GM19238 (cell line): ENCODE measurements around the gene NR1H2.
"Not testable (repeated sequence)": the region's sequence is repeated elsewhere in the genome, so short reads cannot be mapped to it uniquely, and the experiment has no call there.

Experiments used
- DNase-seq: peaks from one replicate; pipeline ENCODE4 v3.0.0; 2011; ENCODE audit warnings: low spot score; ENCODE audit not compliant: insufficient read length

NR1H2 gene

DNA sequence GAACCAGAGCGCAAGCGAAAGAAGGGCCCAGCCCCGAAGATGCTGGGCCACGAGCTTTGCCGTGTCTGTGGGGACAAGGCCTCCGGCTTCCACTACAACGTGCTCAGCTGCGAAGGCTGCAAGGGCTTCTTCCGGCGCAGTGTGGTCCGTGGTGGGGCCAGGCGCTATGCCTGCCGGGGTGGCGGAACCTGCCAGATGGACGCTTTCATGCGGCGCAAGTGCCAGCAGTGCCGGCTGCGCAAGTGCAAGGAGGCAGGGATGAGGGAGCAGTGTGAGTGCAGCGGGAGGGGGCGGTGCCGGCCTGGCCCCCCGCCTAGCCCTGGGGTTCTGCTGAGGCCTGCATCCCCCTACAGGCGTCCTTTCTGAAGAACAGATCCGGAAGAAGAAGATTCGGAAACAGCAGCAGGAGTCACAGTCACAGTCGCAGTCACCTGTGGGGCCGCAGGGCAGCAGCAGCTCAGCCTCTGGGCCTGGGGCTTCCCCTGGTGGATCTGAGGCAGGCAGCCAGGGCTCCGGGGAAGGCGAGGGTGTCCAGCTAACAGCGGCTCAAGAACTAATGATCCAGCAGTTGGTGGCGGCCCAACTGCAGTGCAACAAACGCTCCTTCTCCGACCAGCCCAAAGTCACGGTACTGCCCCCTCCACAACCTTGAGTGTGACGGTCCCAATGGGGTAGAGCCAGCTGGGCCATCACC is 2.1 kb downstream of the NR1H2 start:
- DNase-seq, result no peak

DNA sequence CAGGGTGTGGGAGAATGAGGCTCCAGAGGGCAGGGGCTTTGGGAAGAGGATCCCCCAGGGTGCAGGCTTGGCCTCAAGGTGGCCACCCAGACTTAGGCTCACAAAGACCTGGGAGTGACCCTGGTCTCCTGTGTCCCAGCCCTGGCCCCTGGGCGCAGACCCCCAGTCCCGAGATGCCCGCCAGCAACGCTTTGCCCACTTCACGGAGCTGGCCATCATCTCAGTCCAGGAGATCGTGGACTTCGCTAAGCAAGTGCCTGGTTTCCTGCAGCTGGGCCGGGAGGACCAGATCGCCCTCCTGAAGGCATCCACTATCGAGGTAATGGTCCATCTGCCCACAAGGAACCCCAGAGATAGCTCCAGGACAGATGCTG is 2.6 kb downstream of the NR1H2 start:
- DNase-seq, result no peak

DNA sequence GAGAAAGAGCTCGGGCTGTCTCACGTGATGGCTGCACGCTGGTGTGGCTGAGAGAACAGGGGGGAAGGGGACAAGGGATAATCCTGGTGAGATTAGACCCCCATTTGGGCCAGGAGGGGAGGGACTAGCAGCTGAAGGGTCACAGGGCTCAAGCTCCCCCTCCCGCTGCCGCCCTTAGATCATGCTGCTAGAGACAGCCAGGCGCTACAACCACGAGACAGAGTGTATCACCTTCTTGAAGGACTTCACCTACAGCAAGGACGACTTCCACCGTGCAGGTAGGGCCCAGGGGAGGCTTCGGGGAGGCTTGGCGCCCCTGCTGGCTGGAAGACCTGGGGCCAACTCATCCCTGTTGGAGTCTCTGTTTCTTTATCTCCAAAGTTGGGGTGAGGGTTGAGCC is 3.3 kb downstream of the NR1H2 start:
- no peak for DNase-seq

DNA sequence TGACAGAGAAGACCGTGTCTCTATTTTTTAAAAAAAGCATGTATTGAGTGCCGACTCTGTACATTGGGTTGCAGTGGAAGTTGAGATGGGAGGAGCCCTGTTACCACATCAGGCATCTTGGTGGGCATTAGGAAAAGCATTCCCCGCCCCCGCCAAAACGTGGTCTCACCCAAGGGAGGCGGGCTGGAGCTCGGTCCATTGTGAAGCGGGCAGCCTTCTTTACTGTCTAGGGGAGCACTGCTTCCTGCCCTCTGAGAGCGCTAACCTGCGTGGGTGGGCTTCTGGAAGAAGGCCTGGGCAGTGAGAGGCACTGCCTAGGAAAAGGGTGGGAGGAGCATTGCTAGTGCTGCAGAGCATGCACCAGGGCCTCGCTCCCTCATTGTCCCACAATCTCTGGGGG is 3.9 kb downstream of the NR1H2 start:
- DNase-seq, result no peak

DNA sequence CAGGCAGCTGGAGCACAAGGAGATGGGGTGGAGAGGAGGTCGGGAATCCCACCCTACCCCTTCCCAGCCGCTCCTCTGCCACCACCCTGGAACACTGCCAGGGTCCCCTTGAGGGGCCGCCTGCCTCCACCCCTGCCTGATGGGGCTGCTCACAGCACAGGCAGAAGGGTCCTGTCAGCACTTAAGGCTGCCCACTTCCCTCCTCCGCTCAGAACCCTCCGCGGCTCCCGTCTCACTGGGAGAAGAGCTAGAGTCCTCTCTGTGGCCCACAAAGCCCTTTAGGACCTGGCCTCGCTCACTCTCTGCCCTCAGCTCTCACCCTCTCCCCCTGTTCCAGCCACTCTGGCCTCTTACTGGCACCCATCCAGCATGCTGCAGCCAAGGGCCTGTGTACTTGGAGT is 4.5 kb downstream of the NR1H2 start:
- no peak for DNase-seq

DNA sequence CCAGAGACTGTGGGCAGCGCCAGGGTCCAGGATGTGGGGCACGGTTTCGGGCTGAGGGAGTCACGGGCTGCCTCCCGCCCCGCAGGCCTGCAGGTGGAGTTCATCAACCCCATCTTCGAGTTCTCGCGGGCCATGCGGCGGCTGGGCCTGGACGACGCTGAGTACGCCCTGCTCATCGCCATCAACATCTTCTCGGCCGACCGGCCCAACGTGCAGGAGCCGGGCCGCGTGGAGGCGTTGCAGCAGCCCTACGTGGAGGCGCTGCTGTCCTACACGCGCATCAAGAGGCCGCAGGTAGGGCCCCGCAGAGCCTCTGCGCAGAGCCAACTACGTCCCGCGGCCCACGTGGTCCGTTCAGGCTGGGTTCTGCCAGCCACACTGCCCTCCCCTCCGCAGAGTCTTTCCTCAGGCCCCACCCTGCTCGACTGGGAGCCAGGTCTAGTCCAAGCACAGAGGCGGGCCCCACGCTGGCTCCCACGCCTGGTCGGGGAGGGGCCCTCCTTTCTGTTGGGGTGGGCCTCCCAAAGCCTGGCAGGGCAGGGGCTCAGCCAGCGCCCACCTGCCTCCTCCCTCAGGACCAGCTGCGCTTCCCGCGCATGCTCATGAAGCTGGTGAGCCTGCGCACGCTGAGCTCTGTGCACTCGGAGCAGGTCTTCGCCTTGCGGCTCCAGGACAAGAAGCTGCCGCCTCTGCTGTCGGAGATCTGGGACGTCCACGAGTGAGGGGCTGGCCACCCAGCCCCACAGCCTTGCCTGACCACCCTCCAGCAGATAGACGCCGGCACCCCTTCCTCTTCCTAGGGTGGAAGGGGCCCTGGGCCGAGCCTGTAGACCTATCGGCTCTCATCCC is 5.8 kb downstream of the NR1H2 start:
- no peak for DNase-seq

DNA sequence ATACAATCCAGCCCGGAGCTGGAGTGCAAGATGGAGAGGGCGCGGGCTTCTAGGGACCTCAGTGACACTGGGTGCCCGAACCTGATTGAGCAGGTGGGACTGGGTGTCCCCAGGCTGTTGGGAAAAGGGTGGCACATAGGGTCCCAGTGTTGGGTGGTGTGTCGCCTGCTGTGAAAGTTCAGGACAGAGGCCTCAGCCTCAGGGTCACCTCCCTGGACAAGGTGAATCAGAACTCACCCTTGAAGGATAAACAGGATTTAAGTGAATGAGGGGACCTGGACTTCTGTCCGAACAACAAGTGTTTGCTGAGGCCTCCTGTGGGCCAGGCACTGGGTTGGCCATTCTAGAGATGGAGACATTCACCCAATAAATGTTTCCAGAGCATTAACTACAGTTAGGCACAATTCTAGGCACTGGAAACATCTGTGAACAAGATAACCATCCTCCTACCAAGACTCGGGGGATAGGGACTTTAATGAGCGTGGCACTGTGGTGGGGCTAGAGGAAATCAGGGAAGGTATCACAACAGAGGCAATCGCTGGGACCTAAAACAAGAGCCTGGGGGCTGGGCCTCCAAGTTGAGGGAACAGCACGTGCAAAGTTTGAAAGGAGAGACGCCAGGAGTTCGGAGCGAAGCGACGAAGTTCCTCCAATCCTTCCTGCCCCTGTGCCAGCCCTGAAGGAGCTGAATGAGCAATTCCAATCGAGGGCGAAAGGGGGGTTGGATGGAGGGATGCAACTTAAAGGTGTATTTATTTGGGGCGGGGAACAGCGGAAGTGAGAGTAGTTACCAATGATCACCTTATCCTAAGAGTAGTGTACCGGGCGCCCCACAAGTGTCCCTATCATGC is 7.0 kb downstream of the NR1H2 start:
- no peak for DNase-seq

DNA sequence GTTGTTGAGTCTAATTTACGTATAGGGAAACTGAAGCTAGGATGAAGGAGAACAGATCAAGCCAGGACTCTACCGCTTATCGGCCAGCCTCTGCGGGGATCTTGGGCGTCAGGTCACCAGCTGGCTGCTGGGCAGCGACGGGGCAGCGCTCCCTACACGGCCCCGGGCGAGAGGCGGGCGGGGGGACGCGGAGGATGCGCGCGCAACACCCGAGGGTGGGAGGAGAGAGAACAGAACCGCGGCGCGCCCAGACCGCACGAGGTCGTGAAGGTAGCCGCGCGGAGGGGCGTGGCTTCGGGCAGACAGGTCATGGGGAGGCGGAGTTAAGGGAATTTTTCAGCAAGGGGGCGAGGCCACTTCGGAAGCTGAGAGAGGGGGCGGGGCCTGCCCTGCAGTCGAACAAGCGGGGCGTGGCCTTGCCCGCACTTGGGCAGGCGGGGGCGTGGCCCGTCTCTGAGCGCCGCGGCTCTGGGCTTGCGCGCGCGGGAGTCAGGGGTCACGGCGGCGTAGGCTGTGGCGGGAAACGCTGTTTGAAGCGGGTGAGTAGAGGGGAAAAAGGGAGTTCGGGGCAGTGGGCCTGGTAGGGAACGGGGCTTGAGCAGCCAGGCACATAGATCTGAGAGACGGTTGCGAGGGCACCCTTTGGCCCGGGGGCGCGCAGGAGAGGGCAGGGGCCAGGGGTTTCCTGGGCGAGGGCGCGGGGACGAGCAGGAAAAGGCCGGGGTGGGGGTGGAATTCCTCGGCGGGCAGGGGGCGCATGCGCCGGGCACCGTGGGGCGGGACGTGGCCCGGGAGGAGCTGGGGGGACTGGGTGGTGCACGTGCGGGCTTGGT is 7.8 kb downstream of the NR1H2 start, which contains the start of gene POLD1:
TSS of gene POLD1 (plus strand) at position 496 of the 833 bp plus-strand sequence. CDS start 14,505 bp downstream, outside the sequence.
- DNase-seq, result peak; percentile 99

DNA sequence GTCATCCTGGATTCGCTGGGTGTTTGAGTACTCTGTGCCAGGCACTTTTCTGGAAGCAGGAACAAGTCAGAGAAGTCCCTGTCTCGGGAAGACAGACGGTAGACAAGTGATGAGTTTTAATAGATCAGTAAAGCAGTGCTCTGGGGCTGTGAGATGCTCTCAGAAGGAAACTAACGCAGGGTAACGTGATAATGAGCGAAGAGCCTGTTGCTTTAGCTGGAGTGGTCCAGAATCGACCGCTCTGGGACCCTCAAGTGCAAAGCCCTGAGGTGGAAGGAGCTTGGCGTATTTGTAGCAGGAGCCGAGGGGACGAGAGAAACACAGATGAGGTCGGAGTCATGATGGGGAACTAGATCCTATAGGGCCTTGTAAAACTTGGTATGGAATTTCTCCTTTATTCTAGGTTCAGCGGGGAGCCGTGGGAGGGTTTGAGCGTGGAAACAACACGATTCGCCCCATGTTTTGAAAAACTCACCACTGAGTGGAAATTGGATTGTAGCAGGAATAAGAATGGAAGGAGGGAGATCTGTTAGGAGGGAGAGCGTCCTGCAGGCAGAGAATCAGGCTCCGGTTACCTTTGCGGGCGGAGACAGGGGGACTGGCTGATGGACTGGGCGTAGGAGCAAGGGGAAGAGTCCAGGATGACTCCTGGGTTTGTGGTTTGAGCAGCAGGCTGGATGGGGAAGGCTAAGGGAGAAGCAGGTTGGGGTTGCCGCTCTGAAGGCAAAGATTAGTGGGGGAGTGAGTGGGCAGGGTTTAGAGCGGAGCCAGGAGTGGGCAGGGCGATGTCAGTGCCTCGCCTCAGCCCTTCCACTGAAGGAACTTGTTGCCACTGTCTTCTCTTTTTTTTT is 8.7 kb downstream of the NR1H2 start:
- no peak for DNase-seq

DNA sequence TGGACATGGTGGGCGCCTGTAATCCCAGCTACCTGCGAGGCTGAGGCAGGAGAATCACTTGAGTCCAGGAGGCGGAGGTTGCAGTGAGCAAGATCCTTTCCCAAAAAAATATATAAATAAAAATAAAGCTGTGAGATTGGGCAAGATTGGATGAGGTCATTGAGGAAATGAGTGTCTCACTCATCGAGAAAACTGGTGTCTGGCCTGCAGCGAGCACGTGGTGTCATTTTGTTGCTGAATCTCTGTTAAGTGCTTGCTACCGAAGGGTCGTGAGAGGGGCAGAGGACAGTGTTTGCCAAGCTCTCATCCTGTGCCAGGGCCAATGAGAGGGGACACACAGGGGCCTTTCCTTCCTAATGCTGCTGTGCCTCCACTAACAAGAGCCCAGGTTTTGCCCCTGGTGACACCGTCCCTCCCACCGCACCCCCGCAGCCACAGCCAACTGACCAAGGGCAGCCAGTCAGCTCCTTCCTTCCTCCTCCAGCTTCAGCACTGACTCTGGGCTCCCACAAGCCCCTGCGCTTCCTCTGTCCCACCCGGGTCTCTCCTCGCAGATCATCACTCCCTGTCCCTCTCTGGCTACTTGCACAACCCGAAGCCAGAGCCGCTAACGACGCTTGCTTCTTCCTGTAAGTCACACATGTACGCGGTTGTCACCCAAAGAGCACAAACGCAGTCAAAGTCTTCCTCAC is 11.1 kb downstream of the NR1H2 start:
- DNase-seq, result no peak

DNA sequence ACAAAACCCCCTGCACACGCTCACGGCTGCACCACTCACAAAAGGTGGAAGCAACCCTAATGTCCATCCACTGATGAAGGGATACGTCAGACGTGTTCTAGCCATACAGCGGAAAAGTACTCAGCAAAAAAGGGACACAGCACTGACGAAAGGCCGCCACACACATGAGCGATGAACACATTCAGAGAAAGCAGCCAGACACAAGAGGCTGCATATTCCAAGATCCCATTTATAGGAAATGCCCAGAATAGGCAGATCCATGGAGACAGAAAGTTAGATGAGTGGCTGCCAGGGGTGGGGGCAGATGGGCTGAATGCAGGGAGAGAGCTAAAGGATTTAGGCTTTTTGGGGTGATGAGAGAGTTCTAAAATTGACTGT is 11.6 kb downstream of the NR1H2 start:
- DNase-seq, result no peak

DNA sequence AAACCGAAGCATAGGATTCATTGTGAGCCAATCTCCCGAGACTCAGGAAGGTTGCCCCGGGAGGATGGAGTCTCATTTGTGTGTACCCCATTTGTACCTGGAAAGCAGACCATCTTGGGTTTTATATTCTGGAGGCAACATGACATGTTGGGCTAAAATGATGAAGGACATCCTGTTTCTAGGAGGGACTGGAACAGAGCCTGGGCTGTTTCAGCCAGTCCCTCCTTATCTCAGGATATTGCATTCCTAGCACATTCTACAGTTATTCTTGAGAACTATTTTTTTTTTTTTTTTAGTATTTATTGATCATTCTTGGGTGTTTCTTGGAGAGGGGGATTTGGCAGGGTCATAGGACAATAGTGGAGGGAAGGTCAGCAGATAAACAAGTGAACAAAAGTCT is 14.0 kb downstream of the NR1H2 start:
- not testable (repeated sequence) for DNase-seq

DNA sequence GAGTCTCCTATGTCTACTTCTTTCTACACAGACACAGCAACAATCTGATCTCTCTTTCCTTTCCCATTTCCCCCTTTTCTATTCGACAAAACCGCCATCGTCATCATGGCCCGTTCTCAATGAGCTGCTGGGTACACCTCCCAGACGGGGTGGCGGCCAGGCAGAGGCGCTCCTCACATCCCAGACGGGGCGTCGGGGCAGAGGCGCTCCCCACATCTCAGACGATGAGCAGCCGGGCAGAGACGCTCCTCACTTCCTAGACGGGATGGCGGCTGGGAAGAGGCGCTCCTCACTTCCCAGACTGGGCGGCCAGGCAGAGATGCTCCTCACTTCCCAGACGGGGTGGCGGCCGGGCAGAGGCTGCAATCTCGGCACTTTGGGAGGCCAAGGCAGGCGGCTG is 14.7 kb downstream of the NR1H2 start:
- not testable (repeated sequence) for DNase-seq

DNA sequence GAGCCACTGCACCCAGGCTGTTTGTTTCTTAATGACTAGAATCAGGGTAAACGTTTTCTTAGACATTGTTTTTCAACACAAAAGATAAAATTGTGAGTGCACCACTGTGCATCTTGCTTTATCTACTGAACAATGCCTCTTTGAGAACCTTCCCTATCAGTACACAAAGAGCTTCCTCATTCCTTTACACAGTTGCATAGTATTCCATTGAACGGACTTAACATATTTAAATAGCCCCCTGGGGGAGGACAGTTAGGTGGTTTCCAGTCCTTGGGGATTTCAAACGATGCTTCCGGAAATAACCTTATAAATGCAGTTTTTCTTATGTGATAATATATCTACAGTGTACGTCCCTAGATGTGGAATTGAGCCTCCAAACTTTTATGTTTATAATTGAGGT is 16.5 kb downstream of the NR1H2 start:
- no peak for DNase-seq

DNA sequence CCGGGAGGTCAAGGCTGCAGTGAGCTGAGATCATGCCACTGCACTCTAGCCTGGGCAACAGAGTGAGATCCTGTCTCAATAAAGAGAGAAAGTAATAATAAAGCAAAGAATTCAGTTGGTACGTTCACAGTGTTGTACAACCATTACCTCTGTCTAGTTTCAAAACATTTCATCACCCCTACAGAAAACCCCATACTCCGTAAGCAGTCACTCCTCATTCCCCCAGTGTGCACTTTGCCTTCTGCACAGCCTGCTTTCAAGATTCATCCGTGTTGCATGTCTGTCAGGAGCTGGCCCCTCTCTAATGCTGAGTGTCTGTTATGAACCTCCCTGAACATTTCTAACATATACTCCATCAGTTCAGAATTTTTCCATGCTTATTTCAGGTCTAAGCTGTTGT is 17.3 kb downstream of the NR1H2 start:
- no peak for DNase-seq

DNA sequence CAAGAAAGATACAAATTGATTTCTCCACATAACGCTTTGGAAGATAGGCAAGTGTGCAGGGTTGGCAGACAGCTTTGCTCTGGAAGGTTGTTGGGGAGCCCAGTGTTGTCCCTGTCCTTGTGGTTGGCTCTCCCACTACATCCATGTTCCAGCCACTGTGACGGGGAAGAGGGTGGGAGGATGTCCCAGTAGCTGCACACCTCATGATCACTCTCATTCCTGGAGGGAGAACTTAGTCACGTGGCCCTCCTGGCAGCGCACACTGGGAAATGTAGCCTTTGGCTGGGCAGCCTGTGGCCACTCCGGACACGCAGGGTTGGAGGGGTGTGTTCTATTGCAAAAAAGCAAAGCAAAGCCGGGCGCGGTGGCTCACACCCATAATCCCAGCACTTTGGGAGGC is 17.8 kb downstream of the NR1H2 start:
- DNase-seq, result no peak

DNA sequence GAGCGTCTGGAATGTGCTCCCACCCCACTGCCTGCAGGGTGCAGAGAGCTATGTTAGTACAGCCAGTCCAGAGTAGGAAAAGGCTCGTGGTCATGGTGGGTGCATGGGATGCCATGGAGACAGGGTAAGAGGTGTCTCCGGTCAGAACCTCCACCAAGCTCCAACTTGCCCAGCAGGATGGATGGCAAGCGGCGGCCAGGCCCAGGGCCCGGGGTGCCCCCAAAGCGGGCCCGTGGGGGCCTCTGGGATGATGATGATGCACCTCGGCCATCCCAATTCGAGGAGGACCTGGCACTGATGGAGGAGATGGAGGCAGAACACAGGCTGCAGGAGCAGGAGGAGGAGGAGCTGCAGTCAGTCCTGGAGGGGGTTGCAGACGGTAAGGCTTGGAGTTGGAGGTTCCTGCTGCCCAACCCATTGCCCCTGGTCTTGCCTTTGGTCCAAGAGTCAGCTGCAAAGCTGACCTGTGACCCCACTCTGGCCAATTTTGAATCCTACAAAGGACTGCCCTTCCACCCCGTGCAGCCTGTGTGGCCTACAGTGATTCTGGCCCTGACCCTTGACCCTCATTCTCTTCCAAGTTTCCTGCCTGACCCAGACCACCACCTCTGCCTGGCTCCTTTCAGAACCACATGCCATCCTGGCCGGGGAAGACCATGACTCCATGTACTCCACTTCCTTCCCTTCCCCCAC is 22.6 kb downstream of the NR1H2 start:
- no peak for DNase-seq

DNA sequence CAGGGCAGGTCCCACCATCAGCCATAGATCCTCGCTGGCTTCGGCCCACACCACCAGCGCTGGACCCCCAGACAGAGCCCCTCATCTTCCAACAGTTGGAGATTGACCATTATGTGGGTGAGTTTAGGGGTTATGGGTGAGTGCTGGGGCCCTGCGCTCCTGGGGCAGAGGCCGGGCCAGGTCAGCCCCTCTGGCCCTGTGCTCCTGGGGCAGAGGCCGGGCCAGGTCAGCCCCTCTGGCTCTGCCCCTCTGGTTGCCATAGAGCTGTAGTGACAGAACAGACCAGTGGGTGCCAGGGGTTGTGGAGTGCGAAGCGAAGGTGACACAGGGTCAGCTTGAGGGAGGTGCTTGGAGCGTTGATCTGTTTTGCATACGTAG is 23.1 kb downstream of the NR1H2 start:
- DNase-seq, result no peak
